Stimulated activated CD4-positive, alpha-beta T cell treated with anti-CD3 and anti-CD28 coated beads, Interleukin-12 subunit alpha, Interleukin-12 subunit beta, amount 100 ng/mL, for 48 hours (primary cell): ENCODE data around the gene ATAD3B.
"Not testable (repeated sequence)": the region's sequence is repeated elsewhere in the genome, so short reads cannot be mapped to it uniquely, and the experiment has no call there.

Experiments used
- DNase-seq, 3 donors: peaks; one replicate each; pipeline ENCODE4 v3.0.0-alpha.2; 2020; ENCODE audit warnings: low read depth in 2 of 3, low spot score in 1 of 3

ATAD3B gene

DNA sequence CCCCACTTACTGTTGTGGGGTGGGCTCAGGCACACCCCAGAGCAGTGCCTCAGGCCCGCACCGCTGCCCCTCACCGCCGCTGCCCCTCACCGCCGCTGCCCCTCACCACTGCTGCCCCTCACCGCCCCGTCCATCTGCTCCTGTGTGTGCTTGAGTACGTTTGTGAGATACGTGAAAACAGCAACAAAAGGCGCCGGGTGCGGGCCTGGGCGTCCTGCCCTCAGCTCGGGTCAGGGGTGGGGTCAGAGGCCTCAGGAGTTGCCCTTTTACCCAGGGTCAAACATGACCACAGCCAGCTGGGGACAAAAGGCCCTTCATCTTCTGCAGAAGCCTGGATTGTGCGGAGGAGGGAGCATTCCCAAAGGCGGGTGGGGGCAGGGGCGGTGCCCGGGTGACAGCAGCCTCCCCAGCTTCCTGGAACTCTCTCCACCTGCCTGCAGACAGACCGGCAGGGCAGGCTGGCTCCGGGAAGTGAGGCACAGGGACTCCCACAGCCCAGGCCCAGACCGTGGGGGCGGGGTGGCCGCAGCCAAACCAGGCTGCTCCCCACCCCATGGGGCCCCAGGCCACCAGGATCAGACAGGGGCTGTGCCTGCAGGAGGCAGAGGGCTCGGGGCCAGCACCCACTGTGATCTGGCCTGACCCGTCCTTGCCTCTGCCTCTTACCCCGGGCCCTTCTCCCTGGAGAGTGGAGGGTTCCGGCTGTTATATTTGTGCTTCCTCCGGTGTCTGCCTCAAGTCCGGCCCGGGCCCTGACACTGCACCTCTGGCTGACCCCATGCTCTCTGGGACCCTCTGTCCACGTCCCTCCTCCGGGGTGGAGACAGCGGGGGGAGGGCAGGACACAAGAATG, 38.4 kb upstream of the ATAD3B start:
- no peak for DNase-seq

DNA sequence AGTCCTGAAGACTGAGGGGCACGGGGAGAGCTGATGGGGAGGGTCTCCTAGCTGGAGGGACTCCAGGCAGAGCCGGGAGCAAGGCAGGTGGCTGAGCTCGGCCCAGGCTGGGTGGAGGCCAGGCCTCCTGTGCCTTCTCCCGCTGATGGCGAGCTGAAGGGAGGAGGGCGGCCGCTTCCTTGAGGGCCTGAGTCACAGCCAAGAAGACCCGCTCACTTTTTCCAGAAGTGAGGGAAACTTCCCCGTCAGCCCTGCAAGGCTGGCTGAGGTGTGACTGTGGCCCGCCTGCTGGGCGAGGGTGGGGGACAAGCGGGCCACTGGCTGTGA, 37.8 kb upstream of the ATAD3B start:
- DNase-seq: peak; percentile 60 to 62 (median 62)

GRCh38 chr1:1434131-1434823, 37.3 kb upstream of the ATAD3B start:
- no peak for DNase-seq

GRCh38 chr1:1434824-1435105, 36.8 kb upstream of the ATAD3B start:
- no peak for DNase-seq

- DNase-seq: peak in 2 of 3 donors; percentile 53
Observed at GRCh38 chr1:1435106-1435903, 36.3 kb upstream of the ATAD3B start, which contains the start of gene VWA1. Gene VWA1, plus strand, starts transcription at chr1:1435690. Its CDS starts 59 bp downstream, at chr1:1435749.

GRCh38 chr1:1435911-1436629, 35.5 kb upstream of the ATAD3B start:
- no peak for DNase-seq

DNA sequence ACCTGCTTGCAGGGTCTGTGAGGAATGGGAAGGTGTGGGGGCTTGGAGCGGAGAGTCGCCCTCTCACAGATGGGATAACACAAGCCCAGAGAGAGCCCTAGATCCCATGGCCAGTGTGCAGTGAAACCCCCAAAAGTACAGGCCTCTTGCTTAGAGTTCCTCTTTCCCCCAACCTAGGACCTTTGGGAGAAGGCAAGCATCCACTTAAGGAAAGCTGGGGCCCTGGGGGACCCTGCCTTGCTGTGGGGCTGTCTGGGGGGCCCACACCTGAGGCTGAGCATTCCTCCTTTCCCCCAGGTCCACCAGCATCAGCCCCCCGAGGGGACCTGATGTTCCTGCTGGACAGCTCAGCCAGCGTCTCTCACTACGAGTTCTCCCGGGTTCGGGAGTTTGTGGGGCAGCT, 34.9 kb upstream of the ATAD3B start:
- no peak for DNase-seq

GRCh38 chr1:1437033-1437903, 34.3 kb upstream of the ATAD3B start:
- DNase-seq: no peak

GRCh38 chr1:1437904-1438376, 33.6 kb upstream of the ATAD3B start:
- no peak for DNase-seq

DNA sequence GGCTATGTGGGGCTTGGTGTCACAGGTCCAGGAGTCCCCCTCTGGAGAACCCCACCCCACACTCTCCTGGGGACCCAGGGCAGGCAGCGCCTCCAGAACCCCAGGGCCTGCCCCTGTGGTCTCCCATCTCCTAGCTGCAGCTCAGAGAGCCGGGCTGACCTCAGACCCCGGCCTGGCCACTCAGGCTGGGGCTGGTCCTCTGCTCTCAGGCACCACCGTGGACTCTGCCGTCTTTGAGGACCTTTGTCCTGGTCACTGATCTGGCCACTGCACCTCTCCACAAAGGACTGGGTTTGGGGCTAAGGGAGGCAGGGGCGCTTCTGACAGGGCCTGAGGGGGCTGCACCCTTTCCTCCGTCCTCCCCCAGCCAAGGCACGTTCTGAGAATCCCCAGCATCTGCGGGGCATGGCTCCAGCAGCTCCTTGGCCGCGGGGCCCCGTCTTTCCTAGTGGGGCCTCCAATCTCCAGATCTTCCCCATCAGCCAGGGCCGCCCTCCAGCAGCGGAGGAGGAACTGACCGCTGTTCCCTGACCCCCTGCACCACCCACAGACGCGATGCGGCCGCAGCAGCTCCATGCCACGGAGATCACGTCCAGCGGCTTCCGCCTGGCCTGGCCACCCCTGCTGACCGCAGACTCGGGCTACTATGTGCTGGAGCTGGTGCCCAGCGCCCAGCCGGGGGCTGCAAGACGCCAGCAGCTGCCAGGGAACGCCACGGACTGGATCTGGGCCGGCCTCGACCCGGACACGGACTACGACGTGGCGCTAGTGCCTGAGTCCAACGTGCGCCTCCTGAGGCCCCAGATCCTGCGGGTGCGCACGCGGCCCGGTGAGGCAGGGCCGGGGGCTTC, 32.8 kb upstream of the ATAD3B start:
- DNase-seq: no peak

- DNase-seq: no peak
Observed at GRCh38 chr1:1439546-1440261, 31.9 kb upstream of the ATAD3B start.

DNA sequence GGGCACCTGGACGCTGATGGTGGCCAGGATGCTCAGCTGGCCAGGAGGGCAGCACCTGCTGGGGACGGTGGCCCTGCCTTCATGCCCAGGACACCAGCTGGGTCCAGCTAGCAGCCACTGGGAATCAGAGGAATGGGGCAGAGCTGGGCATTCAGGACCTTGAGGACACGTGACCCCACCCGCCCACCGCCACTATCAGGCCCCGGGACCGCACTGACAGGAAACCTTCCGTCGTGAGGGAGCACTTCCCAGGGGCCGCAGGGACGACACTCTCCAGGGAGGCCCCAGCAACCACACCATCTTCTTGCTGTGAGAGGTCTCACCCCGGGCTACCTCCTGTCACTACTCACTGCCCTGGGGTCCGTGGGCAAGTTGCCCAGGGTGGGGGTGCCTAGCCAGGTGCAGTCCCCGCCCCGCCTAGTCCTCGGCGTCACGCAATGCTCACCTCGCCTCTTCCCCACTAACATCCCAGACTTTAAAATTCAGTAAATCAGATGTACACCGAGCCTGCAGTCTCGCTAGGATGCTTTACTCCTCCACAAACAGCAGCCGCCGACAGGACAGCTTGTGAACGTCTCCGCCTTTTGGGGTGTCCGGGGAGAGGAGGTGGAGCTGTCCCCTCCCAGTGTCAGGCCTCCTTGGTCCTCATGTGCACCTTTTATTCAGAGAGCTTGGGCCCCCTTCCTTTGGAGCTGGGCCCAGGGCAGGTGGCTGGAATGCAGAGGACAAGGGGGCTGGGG, 31.1 kb upstream of the ATAD3B start:
- DNase-seq: no peak

- peak; percentile 30 to 56 (median 47) for DNase-seq
Observed at GRCh38 chr1:1441002-1441888, 30.3 kb upstream of the ATAD3B start.

DNA sequence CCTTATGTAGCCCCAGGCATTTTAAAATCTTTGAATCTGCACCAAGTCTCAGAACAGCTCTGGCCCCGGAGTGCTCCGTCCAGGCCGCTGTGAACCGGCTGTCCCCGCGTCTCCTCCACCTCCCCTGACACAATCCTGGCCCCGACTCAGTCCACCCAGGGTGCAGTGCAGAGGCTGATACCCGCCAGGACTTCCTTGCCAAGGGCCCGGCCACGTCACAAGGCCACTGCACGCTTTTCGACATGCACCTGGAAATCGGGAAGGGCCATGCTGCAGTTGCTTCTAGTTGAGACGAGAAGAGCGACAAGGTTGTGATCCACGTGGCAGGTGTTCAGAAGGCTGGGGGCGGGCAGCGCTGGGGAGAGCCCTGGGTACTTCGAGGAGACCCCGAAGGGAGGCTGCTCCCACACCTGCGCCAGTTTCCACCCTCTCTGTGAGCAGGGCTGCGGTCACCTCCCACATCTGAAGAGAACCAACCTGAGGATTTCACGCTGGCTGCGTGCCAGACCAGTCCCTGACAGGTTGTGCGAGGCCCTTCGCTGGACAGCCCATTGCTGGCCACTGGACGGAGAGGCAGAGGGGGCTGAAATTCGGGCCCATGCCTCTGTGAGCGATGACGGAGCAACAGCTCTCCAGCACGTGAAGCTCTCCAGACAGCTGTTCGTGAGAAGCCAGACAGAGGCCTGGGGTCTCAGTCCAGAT, 29.3 kb upstream of the ATAD3B start:
- DNase-seq: no peak

DNA sequence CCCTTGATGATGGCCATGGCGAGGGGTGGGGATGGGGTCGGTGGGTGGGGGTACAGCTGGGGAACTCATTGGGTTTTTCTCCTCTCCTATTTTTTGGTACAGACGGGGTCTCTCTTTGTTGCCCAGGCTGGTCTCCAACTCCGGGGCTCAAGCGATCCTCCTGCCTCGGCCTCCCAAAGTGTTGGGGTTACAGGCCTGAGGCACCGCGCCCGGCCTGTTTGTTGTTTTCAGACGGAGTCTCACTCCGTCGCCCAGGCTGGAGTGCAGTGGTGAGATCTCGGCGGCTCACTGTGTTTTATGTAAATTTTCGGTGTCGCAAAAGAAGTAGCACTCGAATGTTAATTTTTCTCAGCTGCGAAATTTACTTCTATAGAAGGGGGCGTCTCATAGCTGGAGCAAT, 24.9 kb upstream of the ATAD3B start:
- not testable (repeated sequence) for DNase-seq

DNA sequence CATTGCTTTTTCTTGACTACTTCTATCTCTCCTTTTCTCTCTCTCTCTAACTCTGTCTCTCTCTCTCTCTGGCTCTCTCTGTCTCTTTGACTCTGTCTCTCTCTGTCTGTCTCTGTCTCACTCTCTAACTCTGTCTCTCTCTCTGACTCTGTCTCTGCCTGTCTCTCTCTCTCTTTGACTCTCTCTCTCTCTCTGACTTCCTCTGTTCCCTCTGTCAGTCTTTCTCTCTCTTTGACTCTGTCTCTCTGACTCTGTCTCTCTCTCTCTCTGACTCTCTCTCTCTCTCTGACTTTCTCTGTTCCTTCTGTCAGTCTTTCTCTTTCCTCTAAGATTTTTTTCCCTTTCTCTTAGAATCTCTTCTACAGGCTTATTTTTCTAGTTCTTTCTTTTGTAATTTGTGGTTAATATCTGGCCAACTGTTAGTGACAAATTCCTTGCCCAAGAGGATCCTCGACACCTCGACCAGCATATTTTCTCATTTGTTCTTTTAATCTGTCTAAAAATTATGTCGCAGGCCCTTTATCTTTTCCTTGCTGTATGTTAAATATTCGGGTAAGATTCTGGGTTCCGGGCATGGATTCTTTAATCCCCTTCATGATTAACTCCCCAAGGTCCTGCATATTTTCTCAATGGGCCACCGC, 22.3 kb upstream of the ATAD3B start, which contains the start of gene ATAD3C:
ATAD3C (plus strand) TSS at position 591 of the 641 bp plus-strand sequence. CDS start 995 bp downstream, outside the sequence.
- no peak for DNase-seq
